DND-41 (cell line): ENCODE data around the gene UTY.

Source experiments
- ATAC-seq: fragments of 200-7000 bp; cut with Tn5 transposase; 3 replicates; pipeline ENCODE4 v1.9.1; 2021; ENCODE audit warnings: low read depth; ENCODE audit not compliant: insufficient read depth
- DNase-seq: peaks from one replicate; pipeline ENCODE4 v3.0.0-alpha.2; 2020
- H2AFZ ChIP-seq: 2 replicates; pipeline ENCODE4 v1.6.0; 2012; ENCODE audit warnings: low read depth, low read length
- H3K27ac ChIP-seq: 2 replicates; pipeline ENCODE4 v1.5.1; 2012; ENCODE audit warnings: low read length, inconsistent platforms
- H3K27me3 ChIP-seq: fragments of 200-600 bp; sonication (generic); 2 replicates; pipeline ENCODE4 v1.6.0; 2012; ENCODE audit warnings: low read length, mild to moderate bottlenecking, inconsistent platforms; ENCODE audit not compliant: insufficient read depth, poor library complexity
- H3K36me3 ChIP-seq: 2 replicates; pipeline ENCODE4 v1.5.1; 2012; ENCODE audit warnings: low read length, inconsistent platforms; ENCODE audit not compliant: insufficient read depth
- H3K4me1 ChIP-seq: 2 replicates; pipeline ENCODE4 v1.5.1; 2012; ENCODE audit warnings: mild to moderate bottlenecking, low read length; ENCODE audit not compliant: insufficient read depth
- H3K4me2 ChIP-seq: 2 replicates; pipeline ENCODE4 v1.6.0; 2012; ENCODE audit warnings: mild to moderate bottlenecking, moderate library complexity, low read length, inconsistent platforms; ENCODE audit not compliant: insufficient read depth
- H3K4me3 ChIP-seq, 2 experiments: fragments of 200-600 bp in 1 of 2; shearing (Covaris generic) in 1 of 2; 2 replicates each; pipeline ENCODE4 v1.5.1; 2012 to 2016; ENCODE audit warnings: inconsistent platforms in 2 of 2, low read length in 2 of 2, mild to moderate bottlenecking in 2 of 2, low read depth in 1 of 2, moderate library complexity in 1 of 2
- H3K79me2 ChIP-seq: 2 replicates; pipeline ENCODE4 v1.6.0; 2012; ENCODE audit warnings: low read length, inconsistent platforms; ENCODE audit not compliant: insufficient read depth
- H3K9ac ChIP-seq: 2 replicates; pipeline ENCODE4 v1.6.0; 2012; ENCODE audit warnings: low read depth, mild to moderate bottlenecking, inconsistent platforms, low read length, moderate library complexity
- H3K9me3 ChIP-seq: 2 replicates; pipeline ENCODE4 v1.5.1; 2012; ENCODE audit warnings: low read length, moderate library complexity, mild to moderate bottlenecking, inconsistent platforms; ENCODE audit not compliant: insufficient read depth, severe bottlenecking
- H4K20me1 ChIP-seq: 2 replicates; pipeline ENCODE4 v1.6.0; 2012; ENCODE audit warnings: low read length; ENCODE audit not compliant: insufficient read depth
- CTCF ChIP-seq: IDR thresholded peaks from 2 replicates; pipeline ENCODE4 v1.5.1; 2012; ENCODE audit warnings: borderline replicate concordance, low read length, moderate library complexity, mild to moderate bottlenecking; ENCODE audit not compliant: poor library complexity, severe bottlenecking; ENCODE audit errors: extremely low read depth
- EZH2 ChIP-seq: IDR thresholded peaks from 3 replicates; pipeline ENCODE4 v1.6.1; 2012; ENCODE audit warnings: borderline replicate concordance, low read depth, mild to moderate bottlenecking, moderate library complexity, low read length, inconsistent platforms; ENCODE audit not compliant: severe bottlenecking

UTY gene

GRCh38 chrY:13361656-13362636 lies 117.9 kb downstream of the UTY start:
- Histone ChIP-seq H3K9ac (no peak overlapping the region), H3K79me2 (no peaks in the 10 kb centered on the region), H3K4me1 (no peaks in the 10 kb centered on the region), H3K4me2 (no peak overlapping the region), H4K20me1 (no peaks in the 10 kb centered on the region), H3K27ac (no peak overlapping the region), H3K9me3 (no peaks in the 10 kb centered on the region), H3K27me3 (no peaks in the 10 kb centered on the region), H2AFZ (no peak overlapping the region), H3K4me3 (no peak overlapping the region), H3K36me3 (peaks cover 26% of the 10 kb centered on the region)
- no peak for DNase-seq
- TF ChIP-seq CTCF (no peak), EZH2 (no peak)
- ATAC-seq = no peak

- H3K36me3 ChIP-seq = peaks cover 68% of the 10 kb centered on the region
- H2AFZ ChIP-seq = no peak overlapping the region
- no peak overlapping the region for H3K27ac ChIP-seq
- no peaks in the 10 kb centered on the region for H4K20me1 ChIP-seq
- H3K79me2 ChIP-seq = no peaks in the 10 kb centered on the region
- TF ChIP-seq EZH2 (no peak), CTCF (no peak)
- no peak overlapping the region for H3K4me3 ChIP-seq
- DNase-seq (no peak), ATAC-seq (no peak)
- no peaks in the 10 kb centered on the region for H3K27me3 ChIP-seq
- H3K4me1 ChIP-seq = no peaks in the 10 kb centered on the region
- no peak overlapping the region for H3K4me2 ChIP-seq
- no peak overlapping the region for H3K9ac ChIP-seq
- no peaks in the 10 kb centered on the region for H3K9me3 ChIP-seq
These were observed 128.4 kb downstream of the UTY start for GRCh38 chrY:13351443-13351842.

- Histone ChIP-seq H3K4me2 (no peak overlapping the region), H3K4me3 (no peak overlapping the region), H3K27me3 (no peaks in the 10 kb centered on the region), H3K9ac (no peak overlapping the region), H4K20me1 (no peaks in the 10 kb centered on the region), H3K27ac (no peak overlapping the region), H3K79me2 (no peaks in the 10 kb centered on the region), H3K4me1 (no peaks in the 10 kb centered on the region), H3K36me3 (peaks cover 63% of the 10 kb centered on the region), H3K9me3 (no peaks in the 10 kb centered on the region), H2AFZ (no peak overlapping the region)
- DNase-seq (no peak), ATAC-seq (no peak)
- TF ChIP-seq EZH2 = no peak
- no peak for TF ChIP-seq CTCF
These were observed 132.7 kb downstream of the UTY start for GRCh38 chrY:13347106-13347505.
